ENCODE data around the gene NMT2. TPM values are rescaled to one million over a fixed set of nuclear protein-coding genes. Genes with fewer than 3 reads are reported as not detected.

NMT2 gene
- polyA plus RNA-seq, 1 donor from 2014 or later = 6.8 TPM

DNA sequence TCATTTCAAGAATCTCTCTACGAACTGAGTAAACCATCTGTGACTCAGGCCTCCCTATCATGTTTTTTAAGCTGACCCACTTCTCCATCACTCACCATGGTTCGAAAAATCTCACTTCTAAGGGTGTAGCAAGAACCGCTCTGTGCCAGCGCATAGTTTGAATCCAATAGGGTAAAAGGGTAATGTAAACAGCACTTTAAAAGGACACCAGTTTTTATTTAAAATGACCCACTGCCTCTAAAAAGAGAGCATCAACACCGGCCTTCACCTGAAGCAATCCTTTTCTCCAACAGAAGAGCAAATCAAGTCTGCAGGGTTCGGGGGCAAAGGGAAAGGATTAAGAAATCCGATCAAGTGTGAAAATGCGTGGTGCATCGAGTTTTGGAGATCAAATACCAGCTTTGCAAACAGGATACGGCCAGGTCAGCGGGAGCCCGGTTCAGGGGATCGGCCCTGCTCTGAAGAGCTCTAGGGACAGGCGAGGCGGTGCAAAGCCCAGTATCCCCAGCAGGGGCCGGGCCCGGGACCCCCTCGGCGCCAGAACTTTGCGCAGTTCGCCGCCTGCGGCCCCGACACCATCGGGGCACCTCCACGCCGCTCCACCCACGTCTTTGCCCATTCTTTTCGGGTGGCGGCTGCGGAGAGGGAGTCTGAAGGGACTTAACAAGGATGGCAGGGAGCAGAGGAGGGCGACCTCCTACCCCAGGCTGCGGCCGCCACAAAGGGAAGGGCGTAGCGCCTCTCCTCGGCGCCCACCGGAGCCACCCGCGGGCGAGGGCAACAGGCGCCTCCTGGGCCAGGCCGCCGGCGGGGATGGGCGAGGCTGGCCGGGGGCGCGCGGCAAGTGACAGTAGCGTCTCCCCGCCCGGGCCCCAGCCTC lies 842 bp downstream of the NMT2 start:
- H3K4me1 Mint-ChIP-seq = peaks cover 7 to 30% (median 22%) of the 10 kb centered on the region in 3 donors
- H3K9me3 Mint-ChIP-seq = no peaks in the 10 kb centered on the region
- peak overlapping the region; percentile 55 to 85 (median 80) for H3K27ac Mint-ChIP-seq
- no peaks in the 10 kb centered on the region for H3K36me3 Mint-ChIP-seq
- H3K27me3 Mint-ChIP-seq = no peaks in the 10 kb centered on the region
- H3K4me3 Mint-ChIP-seq = peak overlapping the region; percentile 85 to 98 (median 96)

DNA sequence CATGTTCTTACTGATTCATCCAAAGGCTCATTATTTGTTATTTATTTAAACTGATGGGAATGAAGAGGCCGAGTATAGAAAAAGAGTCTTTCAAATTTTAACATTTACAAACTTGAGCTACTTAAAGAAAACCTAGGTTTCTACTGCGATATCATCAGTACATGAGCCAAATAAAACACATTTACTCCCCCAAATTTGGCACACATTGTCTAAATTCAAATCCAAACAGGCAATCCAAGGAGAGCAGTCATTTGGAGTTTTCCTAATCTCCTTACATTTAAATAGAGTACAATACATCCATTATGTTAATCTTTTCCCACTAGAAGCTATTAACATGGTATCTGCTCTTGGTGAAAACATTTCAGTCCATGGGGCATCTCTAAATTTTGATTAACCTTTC lies 2.2 kb downstream of the NMT2 start:
- peaks cover 5% of the 10 kb centered on the region for H3K36me3 Mint-ChIP-seq
- peak overlapping the region in 1 of 3 donors; percentile 80 for H3K27ac Mint-ChIP-seq
- H3K4me1 Mint-ChIP-seq = peaks cover 7 to 30% (median 22%) of the 10 kb centered on the region in 3 donors
- H3K27me3 Mint-ChIP-seq = no peaks in the 10 kb centered on the region
- H3K4me3 Mint-ChIP-seq = peak overlapping the region in 3 of 4 donors; percentile 45 to 98 (median 85)
- no peaks in the 10 kb centered on the region for H3K9me3 Mint-ChIP-seq

DNA sequence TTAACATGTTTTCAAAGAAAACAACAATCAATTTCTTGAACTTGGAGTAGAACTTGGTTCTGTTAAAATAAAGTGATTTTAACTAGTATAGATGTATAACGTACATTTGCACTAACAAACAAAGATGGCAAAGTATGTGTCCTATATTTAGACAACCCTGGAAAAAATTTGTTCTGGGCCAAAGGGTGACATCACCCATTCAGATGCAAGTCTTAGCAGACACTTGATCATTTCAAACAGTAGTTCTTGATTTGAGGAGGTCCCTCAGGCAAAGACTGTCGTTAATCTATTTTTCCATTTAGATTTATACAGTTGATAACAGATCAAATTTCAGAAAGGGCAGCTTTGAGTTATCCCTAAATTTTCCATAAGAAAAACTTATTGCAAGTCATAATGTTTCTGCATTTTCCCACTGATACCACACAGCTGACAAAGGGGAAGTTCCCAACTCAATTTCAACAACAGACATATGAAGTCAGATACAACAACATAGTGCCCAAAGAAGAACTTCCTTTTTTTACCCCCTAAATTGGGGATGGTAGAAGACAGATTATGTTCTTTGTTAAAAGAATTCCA lies 5.2 kb downstream of the NMT2 start:
- H3K4me1 Mint-ChIP-seq = peaks cover 6 to 14% (median 12%) of the 10 kb centered on the region in 3 donors
- H3K9me3 Mint-ChIP-seq = no peaks in the 10 kb centered on the region
- peak overlapping the region in 1 of 4 donors; percentile 53 for H3K4me3 Mint-ChIP-seq
- no peaks in the 10 kb centered on the region for H3K27me3 Mint-ChIP-seq
- peaks cover 9% of the 10 kb centered on the region for H3K36me3 Mint-ChIP-seq
- H3K27ac Mint-ChIP-seq = peak overlapping the region in 1 of 3 donors; percentile 62

DNA sequence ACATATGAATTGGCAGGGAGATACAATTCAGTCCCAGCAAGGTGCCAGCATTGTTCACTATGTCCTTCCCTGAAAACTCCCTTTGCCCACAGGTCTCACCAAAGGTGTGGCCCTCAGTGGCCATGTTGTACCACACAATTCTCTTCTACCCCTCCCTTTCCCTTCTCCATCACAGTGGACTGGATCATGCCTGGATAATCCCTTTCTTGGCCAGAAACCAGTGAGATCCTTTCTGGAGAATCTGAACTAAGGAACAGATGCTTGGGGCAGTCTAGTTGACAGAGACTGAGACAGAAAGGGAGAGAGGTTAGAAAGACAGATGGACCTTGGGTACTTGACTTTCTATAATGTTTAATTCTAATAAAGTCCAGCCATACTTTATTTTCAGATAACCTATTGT lies 9.5 kb downstream of the NMT2 start:
- H3K36me3 Mint-ChIP-seq = peaks cover 11% of the 10 kb centered on the region
- no peak overlapping the region for H3K4me3 Mint-ChIP-seq
- H3K4me1 Mint-ChIP-seq = peaks cover 0 to 1% (median 0%) of the 10 kb centered on the region in 3 donors
- H3K27me3 Mint-ChIP-seq = no peaks in the 10 kb centered on the region
- no peaks in the 10 kb centered on the region for H3K9me3 Mint-ChIP-seq
- H3K27ac Mint-ChIP-seq = no peak overlapping the region

DNA sequence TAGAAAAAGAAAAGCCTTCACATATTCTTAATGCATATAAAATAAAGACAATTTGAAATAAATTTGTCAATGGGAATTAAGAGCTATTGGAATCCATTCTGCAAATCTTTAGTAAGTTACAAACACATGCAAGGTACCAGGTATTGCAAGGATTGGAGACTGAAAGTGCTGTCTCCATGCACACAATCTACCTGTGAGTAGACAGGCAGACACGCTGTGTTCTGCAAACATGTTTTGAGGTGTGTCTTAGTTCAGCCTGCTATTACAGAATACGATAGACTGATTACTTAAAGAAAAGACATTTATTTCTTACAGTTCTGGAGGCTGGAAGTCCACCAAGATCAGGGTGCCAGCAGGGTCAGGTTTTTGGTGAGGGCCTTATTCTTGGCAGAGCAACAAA lies 10.0 kb downstream of the NMT2 start:
- H3K4me1 Mint-ChIP-seq = peaks cover 0 to 1% (median 0%) of the 10 kb centered on the region in 3 donors
- no peak overlapping the region for H3K4me3 Mint-ChIP-seq
- H3K27ac Mint-ChIP-seq = no peak overlapping the region
- no peaks in the 10 kb centered on the region for H3K9me3 Mint-ChIP-seq
- H3K36me3 Mint-ChIP-seq = peaks cover 11% of the 10 kb centered on the region
- no peaks in the 10 kb centered on the region for H3K27me3 Mint-ChIP-seq

DNA sequence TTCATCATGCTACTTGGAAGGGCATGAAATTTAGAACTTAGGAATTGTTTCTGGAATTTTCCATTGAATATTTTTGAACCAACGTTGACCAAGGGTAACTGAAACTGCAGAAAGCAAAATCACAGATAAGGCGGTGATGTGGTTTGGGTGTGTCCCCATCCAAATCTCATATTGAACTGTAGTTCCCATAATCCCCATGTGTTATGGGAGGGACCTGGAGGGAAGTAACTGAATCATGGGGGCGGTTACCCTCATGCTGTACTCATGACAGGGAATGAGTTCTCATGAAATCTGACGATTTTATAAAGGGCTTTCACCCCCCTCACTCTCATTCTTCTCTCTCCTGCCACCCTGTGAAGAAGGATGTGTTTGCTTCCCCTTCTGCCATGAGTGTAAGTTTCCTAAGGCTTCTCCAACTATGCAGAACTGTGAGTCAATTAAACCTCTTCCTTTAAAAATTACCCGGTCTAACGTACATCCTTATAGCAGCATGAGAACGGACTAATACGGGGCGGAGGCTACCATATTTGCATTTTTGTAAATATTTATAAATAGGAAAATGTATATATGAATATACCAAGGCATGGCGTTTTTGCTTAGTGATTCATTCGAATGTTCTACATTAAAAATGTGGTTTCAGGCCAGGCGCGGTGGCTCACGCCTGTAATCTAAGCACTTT lies 12.4 kb downstream of the NMT2 start:
- Mint-ChIP-seq H3K4me1 (peaks cover 0 to 1% (median 0%) of the 10 kb centered on the region in 3 donors), H3K36me3 (peaks cover 5% of the 10 kb centered on the region), H3K9me3 (no peaks in the 10 kb centered on the region), H3K4me3 (no peak overlapping the region), H3K27me3 (no peaks in the 10 kb centered on the region), H3K27ac (no peak overlapping the region)

DNA sequence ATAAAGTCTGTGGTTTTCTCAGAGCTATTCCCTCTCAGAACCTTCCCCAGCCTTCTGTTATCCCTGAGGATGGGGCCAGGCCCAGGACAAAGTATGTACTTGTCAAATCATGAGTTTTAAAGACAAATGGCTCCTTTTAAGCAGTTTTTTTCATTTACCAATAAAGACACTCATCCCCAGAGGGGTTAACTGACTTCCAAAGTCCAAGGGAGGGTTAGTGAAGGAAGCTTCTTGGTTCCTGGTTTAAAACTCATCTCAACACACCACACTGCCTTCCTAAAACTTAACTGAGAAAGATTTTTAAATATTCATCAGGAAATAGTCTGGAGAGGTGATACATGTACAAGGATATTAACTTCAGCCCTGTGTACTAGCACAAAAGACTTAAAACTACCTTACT lies 15.9 kb downstream of the NMT2 start:
- no peak overlapping the region for H3K4me3 Mint-ChIP-seq
- peaks cover 0 to 2% (median 0%) of the 10 kb centered on the region in 3 donors for H3K9me3 Mint-ChIP-seq
- H3K27me3 Mint-ChIP-seq = no peaks in the 10 kb centered on the region
- no peaks in the 10 kb centered on the region for H3K4me1 Mint-ChIP-seq
- H3K27ac Mint-ChIP-seq = peak overlapping the region in 1 of 3 donors; percentile 2
- peaks cover 2% of the 10 kb centered on the region for H3K36me3 Mint-ChIP-seq

DNA sequence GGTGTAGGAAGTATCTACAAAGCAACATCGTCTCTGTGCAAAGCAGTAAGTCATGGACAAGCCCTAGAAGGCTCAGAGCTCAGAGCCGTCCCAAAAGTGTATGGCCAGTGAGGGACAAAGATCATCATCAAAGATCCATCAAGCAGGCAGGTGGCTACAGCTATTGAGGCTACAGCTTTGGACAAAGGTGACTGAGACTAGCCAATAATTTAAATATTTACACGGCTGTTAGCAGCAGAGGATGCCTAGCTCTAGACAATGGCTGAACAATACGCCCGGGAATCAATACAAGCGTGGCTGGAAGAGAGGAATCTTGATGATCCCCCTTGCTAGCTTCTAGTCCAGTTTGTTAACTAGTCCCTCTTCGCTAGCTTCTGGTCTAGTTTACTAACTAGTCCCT lies 17.9 kb downstream of the NMT2 start:
- H3K4me3 Mint-ChIP-seq = no peak overlapping the region
- H3K4me1 Mint-ChIP-seq = peaks cover 0 to 2% (median 0%) of the 10 kb centered on the region in 3 donors
- peaks cover 0 to 2% (median 0%) of the 10 kb centered on the region in 3 donors for H3K9me3 Mint-ChIP-seq
- H3K36me3 Mint-ChIP-seq = no peaks in the 10 kb centered on the region
- no peak overlapping the region for H3K27ac Mint-ChIP-seq
- H3K27me3 Mint-ChIP-seq = no peaks in the 10 kb centered on the region

DNA sequence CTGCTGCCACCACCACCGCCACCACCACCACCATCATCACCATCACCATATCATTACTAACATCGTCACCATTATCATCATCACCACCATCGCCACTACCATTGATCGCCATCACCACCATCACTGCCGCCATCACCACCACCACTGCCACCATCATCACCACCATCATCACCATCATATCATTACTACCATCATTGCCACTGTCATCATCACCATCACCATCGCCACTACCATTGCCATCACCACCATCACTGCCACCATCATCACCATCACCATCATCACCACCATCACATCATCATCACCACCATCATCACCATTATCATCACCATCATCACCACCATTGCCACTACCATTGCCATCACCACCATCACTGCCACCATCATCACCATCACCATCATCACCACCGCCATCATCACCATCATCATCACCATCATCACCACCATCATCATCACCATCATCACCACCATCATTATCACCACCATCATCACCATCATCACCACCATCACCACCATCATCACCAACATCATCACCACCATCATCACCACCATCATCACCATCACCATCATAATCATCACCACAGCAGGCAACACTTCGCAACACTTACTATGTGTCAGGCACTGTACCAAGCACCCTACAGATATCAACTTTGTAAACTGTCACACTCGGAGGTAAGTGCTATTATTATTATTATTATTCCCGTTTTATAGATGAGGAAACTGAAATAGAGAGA lies 19.3 kb downstream of the NMT2 start:
- Mint-ChIP-seq H3K27me3 (no peaks in the 10 kb centered on the region), H3K9me3 (peaks cover 0 to 2% (median 0%) of the 10 kb centered on the region in 3 donors), H3K4me1 (peaks cover 0 to 6% (median 0%) of the 10 kb centered on the region in 3 donors), H3K4me3 (no peak overlapping the region), H3K27ac (no peak overlapping the region), H3K36me3 (no peaks in the 10 kb centered on the region)

DNA sequence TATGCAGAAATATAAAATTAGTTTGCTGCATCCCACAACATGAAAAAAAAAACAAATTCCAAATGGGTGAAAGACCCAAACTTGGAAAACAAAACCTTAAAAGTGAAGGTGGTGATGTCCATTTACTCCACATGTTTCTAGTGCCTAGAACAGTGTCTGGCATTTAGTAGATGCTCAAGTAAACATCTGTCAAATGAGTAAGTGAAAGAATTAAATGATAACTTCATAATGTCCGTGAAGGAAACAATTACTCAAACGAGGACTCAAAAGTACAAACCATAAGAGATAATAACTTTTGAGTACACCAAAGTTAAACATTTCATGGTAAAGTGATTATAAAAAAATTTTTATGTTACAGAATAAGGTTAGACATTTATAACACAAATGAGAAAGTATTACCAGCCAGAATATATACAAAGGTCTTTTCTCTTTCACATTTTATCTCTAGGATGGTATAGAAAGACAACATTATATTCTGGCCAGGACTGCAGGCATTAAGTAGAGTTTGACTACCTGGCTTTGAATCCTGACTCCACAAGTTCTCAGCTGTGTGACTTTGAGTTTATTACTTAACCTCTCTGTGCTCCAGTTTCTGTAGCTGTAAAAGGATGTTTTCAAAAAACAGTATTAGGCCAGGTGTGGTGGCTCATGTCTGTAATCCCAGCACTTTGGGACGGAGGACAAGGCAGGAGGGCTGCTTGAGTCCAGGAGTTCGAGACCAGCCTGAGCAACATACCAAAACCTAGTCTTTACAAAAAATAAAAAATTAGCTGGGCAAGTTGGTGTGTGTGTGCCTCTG lies 20.7 kb downstream of the NMT2 start:
- peaks cover 0 to 2% (median 0%) of the 10 kb centered on the region in 3 donors for H3K9me3 Mint-ChIP-seq
- no peak overlapping the region for H3K4me3 Mint-ChIP-seq
- no peaks in the 10 kb centered on the region for H3K36me3 Mint-ChIP-seq
- H3K27ac Mint-ChIP-seq = no peak overlapping the region
- peaks cover 0 to 7% (median 0%) of the 10 kb centered on the region in 3 donors for H3K4me1 Mint-ChIP-seq
- no peaks in the 10 kb centered on the region for H3K27me3 Mint-ChIP-seq

DNA sequence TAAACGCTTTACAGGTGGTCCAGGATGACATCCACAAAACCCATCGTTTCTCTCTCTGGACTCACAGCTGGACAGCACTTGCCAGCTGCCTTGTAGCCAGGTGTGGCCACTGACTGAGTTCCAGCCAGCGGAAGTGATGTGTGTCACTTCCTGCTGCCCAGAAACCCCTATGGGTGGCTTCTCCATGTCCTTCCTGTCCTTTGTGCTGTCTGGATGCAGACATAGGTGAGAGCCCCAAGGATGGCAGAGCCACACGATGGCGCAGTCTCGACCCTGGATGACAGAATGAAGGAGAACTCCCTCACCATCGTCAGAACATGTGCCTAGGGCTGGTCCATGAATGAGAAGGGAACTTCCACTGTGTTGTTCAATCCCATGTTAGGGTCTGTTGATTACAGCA lies 22.1 kb downstream of the NMT2 start:
- peaks cover 1% of the 10 kb centered on the region for H3K36me3 Mint-ChIP-seq
- no peak overlapping the region for H3K27ac Mint-ChIP-seq
- H3K27me3 Mint-ChIP-seq = no peaks in the 10 kb centered on the region
- no peak overlapping the region for H3K4me3 Mint-ChIP-seq
- peaks cover 7 to 16% (median 11%) of the 10 kb centered on the region in 3 donors for H3K4me1 Mint-ChIP-seq
- H3K9me3 Mint-ChIP-seq = peaks cover 0 to 2% (median 0%) of the 10 kb centered on the region in 3 donors

DNA sequence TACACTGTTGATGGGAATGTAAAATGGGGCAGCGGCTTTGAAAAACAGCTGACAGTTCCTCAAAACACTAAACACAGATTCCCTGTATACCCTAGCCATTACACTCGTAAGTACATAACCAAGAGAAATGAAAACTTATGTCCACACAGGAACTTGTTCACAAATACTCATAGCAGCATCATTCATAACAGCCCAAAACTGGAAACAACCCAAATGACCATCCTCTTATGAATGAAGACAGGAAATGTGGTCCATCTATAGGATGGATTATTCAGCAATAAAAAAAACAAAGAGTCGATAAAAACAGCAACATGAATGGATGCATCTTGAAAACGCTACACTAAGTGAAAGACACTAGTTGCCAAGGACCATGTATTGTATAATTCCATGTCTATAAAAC lies 23.7 kb downstream of the NMT2 start:
- no peak overlapping the region for H3K4me3 Mint-ChIP-seq
- H3K4me1 Mint-ChIP-seq = peaks cover 13 to 25% (median 18%) of the 10 kb centered on the region in 3 donors
- H3K36me3 Mint-ChIP-seq = peaks cover 1% of the 10 kb centered on the region
- H3K27ac Mint-ChIP-seq = peak overlapping the region in 1 of 3 donors; percentile 73
- H3K27me3 Mint-ChIP-seq = no peaks in the 10 kb centered on the region
- H3K9me3 Mint-ChIP-seq = no peaks in the 10 kb centered on the region

DNA sequence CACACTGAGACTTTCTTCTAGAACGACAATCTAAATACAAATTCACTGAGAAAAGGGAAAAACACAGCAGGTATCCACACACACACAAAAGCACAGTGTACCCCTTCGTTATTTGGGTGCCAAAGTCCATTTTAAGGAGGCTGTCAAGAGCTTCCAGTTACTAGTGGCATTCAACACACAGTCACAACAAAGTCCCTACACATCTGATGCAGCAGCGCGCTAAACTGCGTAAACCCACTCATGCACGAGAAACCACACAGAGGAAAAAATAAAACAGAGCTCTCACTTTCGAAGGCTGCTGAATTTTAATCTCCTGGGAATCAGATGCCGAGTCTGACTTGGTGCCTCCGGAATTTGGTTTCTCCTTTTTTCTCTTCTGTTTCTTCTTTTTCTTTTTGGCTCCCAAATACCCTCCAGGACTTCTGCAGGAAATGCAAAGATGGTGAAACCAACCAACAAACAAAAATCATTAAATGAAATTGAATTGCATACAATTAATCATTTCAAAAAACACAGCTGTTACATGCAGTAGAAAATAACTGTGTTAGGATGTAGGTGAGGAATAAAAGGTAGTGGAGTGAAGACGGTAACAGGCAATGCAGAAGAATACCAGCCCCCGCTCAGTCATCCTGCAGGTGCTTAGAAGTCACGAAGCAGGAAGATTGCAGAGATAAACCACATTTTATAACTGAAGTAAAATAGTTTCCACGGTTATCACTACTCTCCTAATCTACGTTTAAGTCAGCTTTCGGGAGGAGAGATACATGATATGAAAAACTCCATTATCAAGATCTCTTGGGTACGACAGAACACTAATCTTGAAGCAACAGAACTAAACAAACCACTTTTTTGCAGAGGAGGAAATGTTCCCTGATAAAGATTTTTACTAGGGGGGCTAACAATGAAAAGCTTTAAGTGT lies 27.1 kb downstream of the NMT2 start:
- peaks cover 2% of the 10 kb centered on the region for H3K27me3 Mint-ChIP-seq
- H3K9me3 Mint-ChIP-seq = no peaks in the 10 kb centered on the region
- peak overlapping the region; percentile 43 to 69 (median 68) for H3K27ac Mint-ChIP-seq
- H3K36me3 Mint-ChIP-seq = peaks cover 6% of the 10 kb centered on the region
- H3K4me1 Mint-ChIP-seq = peaks cover 13 to 25% (median 20%) of the 10 kb centered on the region in 3 donors
- peak overlapping the region; percentile 4 to 92 (median 57) for H3K4me3 Mint-ChIP-seq
